ENCODE measurements around the gene UCHL1. TPM values are rescaled to one million over a fixed set of nuclear protein-coding genes. Genes with fewer than 3 reads are reported as not detected.

Gene UCHL1
- total RNA-seq, 2 experiments from 2014 or later: not detected

GRCh38 chr4:41285202-41285863 lies 28.6 kb downstream of the UCHL1 start:
- no peak overlapping the region for H3K27ac Mint-ChIP-seq
- H3K9me3 Mint-ChIP-seq: no peaks in the 10 kb centered on the region
- no peaks in the 10 kb centered on the region for H3K4me1 Mint-ChIP-seq
- no peaks in the 10 kb centered on the region for H3K27me3 Mint-ChIP-seq
- H3K4me3 Mint-ChIP-seq: no peak overlapping the region
- no peaks in the 10 kb centered on the region for H3K36me3 Mint-ChIP-seq (ENCODE audit: low read depth)
- CTCF ChIA-PET: no interaction called here
- DNase-seq: no peak
- POLR2A ChIA-PET: no interaction called here

DNA sequence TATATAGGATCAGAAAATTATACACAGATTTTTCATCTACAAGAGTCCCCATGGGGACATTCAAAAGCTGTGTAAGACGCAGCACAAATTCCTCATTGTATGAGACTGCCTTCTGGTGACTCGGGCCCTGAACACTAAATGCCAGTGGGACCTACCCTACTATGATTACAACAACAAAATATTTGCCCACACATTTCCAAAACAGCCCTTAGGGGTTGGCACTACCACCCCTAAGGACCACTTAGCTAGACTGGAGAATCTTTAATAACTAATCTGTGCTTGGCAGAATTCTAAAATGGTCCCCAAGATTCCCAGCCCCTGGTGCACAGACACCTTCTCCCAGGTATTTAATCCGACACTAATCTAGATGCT lies 29.1 kb downstream of the UCHL1 start:
- Mint-ChIP-seq H3K27me3 (no peaks in the 10 kb centered on the region), H3K4me3 (no peak overlapping the region), H3K4me1 (no peaks in the 10 kb centered on the region), H3K36me3 (ENCODE audit: low read depth) (no peaks in the 10 kb centered on the region), H3K9me3 (no peaks in the 10 kb centered on the region), H3K27ac (no peak overlapping the region)
- DNase-seq: no peak
- POLR2A ChIA-PET: no interaction called here
- CTCF ChIA-PET: no interaction called here

DNA sequence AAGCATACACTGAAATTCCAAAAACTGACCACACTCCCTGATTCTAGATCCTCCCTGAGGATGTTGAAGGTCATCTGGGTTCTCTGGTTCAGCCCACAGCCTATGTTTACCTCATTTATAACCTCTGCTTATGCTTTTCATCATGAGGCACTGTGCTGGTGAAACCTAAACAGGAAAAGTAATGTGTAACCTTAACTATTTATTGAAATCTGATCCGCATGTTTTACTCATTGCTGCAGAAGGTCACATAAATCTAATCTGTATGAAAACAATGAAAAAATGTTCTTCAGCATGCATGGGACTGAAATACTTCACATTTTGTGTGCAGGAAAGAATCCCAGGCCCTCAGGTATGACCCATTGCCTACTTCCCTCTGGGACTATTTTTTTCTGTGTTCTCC lies 30.3 kb downstream of the UCHL1 start:
- H3K36me3 Mint-ChIP-seq (ENCODE audit: low read depth): no peaks in the 10 kb centered on the region
- no peaks in the 10 kb centered on the region for H3K4me1 Mint-ChIP-seq
- no peaks in the 10 kb centered on the region for H3K9me3 Mint-ChIP-seq
- no peak for DNase-seq
- H3K4me3 Mint-ChIP-seq: no peak overlapping the region
- CTCF ChIA-PET: no interaction called here
- H3K27me3 Mint-ChIP-seq: no peaks in the 10 kb centered on the region
- no peak overlapping the region for H3K27ac Mint-ChIP-seq
- POLR2A ChIA-PET: no interaction called here

DNA sequence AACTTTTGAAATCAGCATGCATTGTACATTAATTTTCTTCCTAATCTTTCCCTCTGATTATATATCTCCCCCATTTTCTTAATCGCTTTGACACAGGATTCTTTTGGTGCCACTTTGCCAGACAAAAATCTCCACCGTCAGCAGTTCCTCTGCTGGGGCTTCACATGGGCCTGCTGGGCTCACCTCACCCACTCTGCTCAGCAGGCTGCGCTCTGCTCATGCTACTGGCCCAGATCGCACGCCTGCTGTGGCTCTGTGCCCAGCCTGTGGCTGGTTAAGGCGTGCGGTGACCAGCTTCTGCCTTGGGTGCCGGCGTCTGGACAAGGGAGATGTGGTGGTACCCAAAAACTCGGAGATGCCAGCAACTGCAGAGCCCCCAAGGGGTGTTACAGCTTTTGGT lies 31.1 kb downstream of the UCHL1 start:
- no peaks in the 10 kb centered on the region for H3K36me3 Mint-ChIP-seq (ENCODE audit: low read depth)
- no peak overlapping the region for H3K4me3 Mint-ChIP-seq
- H3K27ac Mint-ChIP-seq: no peak overlapping the region
- CTCF ChIA-PET: no interaction called here
- DNase-seq: no peak
- POLR2A ChIA-PET: no interaction called here
- H3K4me1 Mint-ChIP-seq: no peaks in the 10 kb centered on the region
- no peaks in the 10 kb centered on the region for H3K27me3 Mint-ChIP-seq
- H3K9me3 Mint-ChIP-seq: no peaks in the 10 kb centered on the region

DNA sequence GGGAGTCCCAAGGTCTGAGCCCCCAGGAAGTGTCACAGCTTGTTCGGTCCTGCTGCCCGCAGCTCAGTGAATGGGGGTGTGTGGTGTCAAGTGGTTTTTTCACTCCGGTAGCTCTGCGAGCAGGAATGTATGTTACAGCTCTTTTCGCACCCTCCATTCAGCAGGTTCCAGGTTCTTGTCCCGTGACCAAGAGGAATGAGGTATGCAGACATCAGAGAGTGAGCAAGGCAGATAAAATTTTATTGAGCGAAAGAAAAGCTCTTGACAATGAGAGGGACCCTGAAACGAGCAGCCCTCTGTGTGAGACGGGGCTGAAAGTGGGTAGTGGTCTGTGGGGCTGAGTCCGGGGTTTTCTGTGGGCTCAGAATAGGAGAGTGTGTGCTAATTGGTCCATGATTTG lies 31.5 kb downstream of the UCHL1 start:
- CTCF ChIA-PET: no interaction called here
- H3K36me3 Mint-ChIP-seq (ENCODE audit: low read depth): no peaks in the 10 kb centered on the region
- no peak for DNase-seq
- no peaks in the 10 kb centered on the region for H3K27me3 Mint-ChIP-seq
- no peak overlapping the region for H3K27ac Mint-ChIP-seq
- H3K4me1 Mint-ChIP-seq: no peaks in the 10 kb centered on the region
- no peak overlapping the region for H3K4me3 Mint-ChIP-seq
- peaks cover 3% of the 10 kb centered on the region for H3K9me3 Mint-ChIP-seq
- POLR2A ChIA-PET: no interaction called here

- no peaks in the 10 kb centered on the region for H3K36me3 Mint-ChIP-seq (ENCODE audit: low read depth)
- POLR2A ChIA-PET: no interaction called here
- no peaks in the 10 kb centered on the region for H3K4me1 Mint-ChIP-seq
- DNase-seq: no peak
- H3K4me3 Mint-ChIP-seq: no peak overlapping the region
- H3K9me3 Mint-ChIP-seq: peaks cover 12% of the 10 kb centered on the region
- no peak overlapping the region for H3K27ac Mint-ChIP-seq
- H3K27me3 Mint-ChIP-seq: no peaks in the 10 kb centered on the region
- CTCF ChIA-PET: no interaction called here
Measured at GRCh38 chr4:41290479-41290878, 33.8 kb downstream of the UCHL1 start.

DNA sequence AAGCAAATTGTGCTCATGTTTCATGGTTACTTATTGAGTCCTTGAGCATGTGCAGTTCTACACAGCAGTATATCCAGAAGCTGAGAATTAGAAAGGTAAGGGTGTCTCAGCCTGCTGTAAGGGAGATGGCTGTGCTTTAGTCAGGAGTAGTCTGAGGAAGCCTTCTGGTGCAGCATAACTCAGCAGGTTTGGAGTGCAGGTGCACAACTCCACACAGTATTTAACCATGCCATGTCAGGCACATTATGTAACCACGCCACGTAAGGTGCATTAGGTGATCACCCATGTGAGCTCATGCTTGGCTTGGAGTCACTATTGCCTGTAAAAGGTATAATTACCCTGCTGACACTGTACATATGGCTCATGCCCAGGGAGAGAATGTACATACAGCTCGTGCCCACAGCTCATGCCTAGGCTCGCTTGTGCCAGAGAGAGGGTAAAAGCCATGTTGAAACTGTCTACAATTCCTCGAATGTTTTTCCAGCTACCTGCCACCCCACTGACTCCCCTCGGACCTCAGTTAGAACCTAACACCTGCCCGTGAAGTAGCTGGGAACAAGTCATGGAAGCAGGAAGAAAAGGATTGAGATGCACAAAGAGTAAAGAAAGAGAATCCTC lies 37.8 kb downstream of the UCHL1 start:
- POLR2A ChIA-PET: no interaction called here
- no peaks in the 10 kb centered on the region for H3K4me1 Mint-ChIP-seq
- H3K27me3 Mint-ChIP-seq: no peaks in the 10 kb centered on the region
- CTCF ChIA-PET: interaction anchor here (1.2 kb wide), 1 partner anchor 25 kb away, joined by 3 read pairs; no protein-coding TSS in a partner anchor
- H3K9me3 Mint-ChIP-seq: peaks cover 14% of the 10 kb centered on the region
- no peak overlapping the region for H3K27ac Mint-ChIP-seq
- DNase-seq: no peak
- H3K4me3 Mint-ChIP-seq: no peak overlapping the region
- H3K36me3 Mint-ChIP-seq (ENCODE audit: low read depth): no peaks in the 10 kb centered on the region

- H3K4me1 Mint-ChIP-seq: no peaks in the 10 kb centered on the region
- no peak overlapping the region for H3K27ac Mint-ChIP-seq
- peaks cover 14% of the 10 kb centered on the region for H3K9me3 Mint-ChIP-seq
- no peaks in the 10 kb centered on the region for H3K36me3 Mint-ChIP-seq (ENCODE audit: low read depth)
- peaks cover 2% of the 10 kb centered on the region for H3K27me3 Mint-ChIP-seq
- no peak overlapping the region for H3K4me3 Mint-ChIP-seq
- POLR2A ChIA-PET: no interaction called here
- no peak for DNase-seq
- CTCF ChIA-PET: no interaction called here
Measured at GRCh38 chr4:41296995-41297394, 40.3 kb downstream of the UCHL1 start.

DNA sequence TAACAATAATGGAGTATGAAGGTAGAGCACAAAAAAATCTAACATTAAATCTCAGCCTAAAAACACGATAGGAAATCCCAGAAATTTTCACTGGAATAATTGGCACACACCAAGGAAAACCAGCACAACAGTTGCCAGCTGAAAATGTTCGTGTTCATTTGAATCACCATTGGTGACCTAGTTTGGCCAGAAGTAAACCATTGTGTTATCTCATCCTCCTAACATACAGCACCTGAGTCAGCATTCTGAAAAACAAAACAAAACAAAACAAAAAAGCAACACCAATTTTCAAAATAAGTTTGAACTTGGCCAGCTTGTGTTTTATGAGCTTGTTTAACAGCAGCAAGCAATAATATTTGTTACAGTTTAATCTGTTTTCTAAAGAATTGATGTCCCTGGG lies 41.1 kb downstream of the UCHL1 start:
- H3K27ac Mint-ChIP-seq: no peak overlapping the region
- H3K4me3 Mint-ChIP-seq: no peak overlapping the region
- no peaks in the 10 kb centered on the region for H3K36me3 Mint-ChIP-seq (ENCODE audit: low read depth)
- ChIA-PET POLR2A (no interaction called here), CTCF (no interaction called here)
- no peak for DNase-seq
- no peaks in the 10 kb centered on the region for H3K4me1 Mint-ChIP-seq
- peaks cover 14% of the 10 kb centered on the region for H3K9me3 Mint-ChIP-seq
- H3K27me3 Mint-ChIP-seq: peaks cover 2% of the 10 kb centered on the region

DNA sequence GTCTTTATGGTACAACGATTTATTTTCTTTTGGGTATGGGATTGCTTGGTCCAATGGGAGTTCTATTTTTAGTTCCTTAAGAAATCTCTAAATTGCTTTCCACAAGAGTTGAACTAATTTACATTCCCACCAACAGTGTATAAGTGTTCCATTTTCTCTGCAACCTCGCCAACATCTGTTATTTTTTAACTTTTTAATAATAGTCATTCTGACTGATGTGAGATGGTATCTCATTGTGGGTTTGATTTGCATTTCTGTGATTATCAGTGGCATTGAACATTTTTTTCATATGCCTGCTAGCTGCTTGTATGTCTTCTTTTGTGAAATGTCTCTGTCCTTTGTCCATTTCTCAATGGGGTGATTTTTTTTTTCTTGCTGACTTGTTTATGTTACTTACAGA lies 42.8 kb downstream of the UCHL1 start:
- POLR2A ChIA-PET: no interaction called here
- H3K4me1 Mint-ChIP-seq: no peaks in the 10 kb centered on the region
- CTCF ChIA-PET: no interaction called here

DNA sequence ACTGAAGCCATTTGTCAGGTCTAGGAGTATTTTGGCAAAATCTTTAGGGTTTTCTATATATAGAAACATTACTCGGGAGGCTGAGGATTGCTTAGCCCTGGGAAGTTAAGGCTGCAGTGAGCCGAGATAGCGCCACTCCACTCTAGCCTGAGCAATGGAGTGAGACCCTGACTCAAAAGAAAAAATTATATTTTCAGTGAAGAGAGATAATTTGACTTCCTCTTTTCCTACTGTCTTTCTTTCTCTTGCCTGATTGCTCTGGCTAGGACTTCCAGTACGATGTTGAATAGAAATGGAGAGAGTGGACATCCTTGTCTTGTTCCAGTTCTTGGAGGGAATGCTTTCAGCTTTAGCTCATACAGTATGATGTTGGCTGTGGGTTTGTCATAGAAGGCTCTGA lies 44.4 kb downstream of the UCHL1 start:
- no peak for DNase-seq
- Mint-ChIP-seq H3K4me1 (no peaks in the 10 kb centered on the region), H3K36me3 (ENCODE audit: low read depth) (no peaks in the 10 kb centered on the region), H3K4me3 (no peak overlapping the region), H3K27me3 (peaks cover 2% of the 10 kb centered on the region), H3K9me3 (no peaks in the 10 kb centered on the region), H3K27ac (no peak overlapping the region)
- POLR2A ChIA-PET: no interaction called here
- CTCF ChIA-PET: no interaction called here

More for the DNA sequence above, 42.8 kb downstream of the UCHL1 start:
- peaks cover 2% of the 10 kb centered on the region for H3K27me3 Mint-ChIP-seq
- DNase-seq: no peak
- H3K27ac Mint-ChIP-seq: no peak overlapping the region
- no peaks in the 10 kb centered on the region for H3K36me3 Mint-ChIP-seq (ENCODE audit: low read depth)
- no peak overlapping the region for H3K4me3 Mint-ChIP-seq
- peaks cover 8% of the 10 kb centered on the region for H3K9me3 Mint-ChIP-seq

GRCh38 chr4:41303372-41304118 lies 46.8 kb downstream of the UCHL1 start:
- CTCF ChIA-PET: no interaction called here
- H3K4me3 Mint-ChIP-seq: no peak overlapping the region
- POLR2A ChIA-PET: no interaction called here
- H3K4me1 Mint-ChIP-seq: no peaks in the 10 kb centered on the region
- H3K27me3 Mint-ChIP-seq: peaks cover 4% of the 10 kb centered on the region
- no peak for DNase-seq
- no peaks in the 10 kb centered on the region for H3K9me3 Mint-ChIP-seq
- no peaks in the 10 kb centered on the region for H3K36me3 Mint-ChIP-seq (ENCODE audit: low read depth)
- H3K27ac Mint-ChIP-seq: no peak overlapping the region

DNA sequence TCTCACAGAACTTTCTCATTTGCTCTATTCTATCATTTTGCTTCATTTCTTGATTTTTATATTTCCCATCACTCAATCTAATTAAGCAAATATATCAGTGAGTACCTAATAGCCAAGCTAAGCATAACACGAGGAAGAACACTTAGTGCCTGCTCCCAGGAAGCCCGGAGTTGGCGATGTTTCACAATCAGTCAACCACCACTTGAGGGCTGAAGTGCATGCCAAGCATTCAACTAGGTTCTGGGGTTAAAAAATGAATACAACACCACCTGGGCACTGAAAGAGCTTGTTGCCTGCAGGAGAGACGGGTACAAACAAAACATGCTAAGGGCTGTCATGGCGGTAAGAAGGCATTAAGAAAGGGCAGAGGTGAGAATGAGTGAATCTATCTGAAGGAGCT lies 47.5 kb downstream of the UCHL1 start:
- Mint-ChIP-seq H3K27me3 (peaks cover 4% of the 10 kb centered on the region), H3K4me1 (no peaks in the 10 kb centered on the region), H3K9me3 (no peaks in the 10 kb centered on the region), H3K4me3 (no peak overlapping the region), H3K27ac (no peak overlapping the region), H3K36me3 (ENCODE audit: low read depth) (no peaks in the 10 kb centered on the region)
- ChIA-PET CTCF (no interaction called here), POLR2A (no interaction called here)
- no peak for DNase-seq

DNA sequence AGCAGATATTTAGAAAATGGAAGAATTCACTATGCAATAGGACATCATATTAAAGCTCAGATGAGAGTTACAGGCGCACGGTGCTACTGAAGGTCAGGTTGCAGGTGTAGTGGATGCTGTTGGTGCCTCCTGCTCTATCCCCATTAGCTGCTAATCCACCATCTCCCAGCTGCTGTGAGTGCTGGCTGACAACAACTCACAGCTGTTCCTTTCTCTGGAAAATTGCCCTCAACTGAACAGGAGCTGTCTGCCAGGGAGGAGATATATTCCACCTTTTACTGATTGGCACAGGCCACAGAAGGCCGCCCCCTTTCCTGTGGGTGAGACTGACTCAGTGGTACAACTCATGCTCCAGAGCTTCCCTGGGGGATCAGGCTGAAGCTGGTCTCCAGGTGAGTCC lies 48.7 kb downstream of the UCHL1 start:
- Mint-ChIP-seq H3K4me3 (no peak overlapping the region), H3K27ac (no peak overlapping the region), H3K9me3 (no peaks in the 10 kb centered on the region), H3K36me3 (ENCODE audit: low read depth) (no peaks in the 10 kb centered on the region), H3K27me3 (peaks cover 4% of the 10 kb centered on the region), H3K4me1 (no peaks in the 10 kb centered on the region)
- CTCF ChIA-PET: interaction anchor here (0.6 kb wide), 2 partner anchors 237 to 378 kb away, joined by 4 to 5 read pairs; no protein-coding TSS in a partner anchor
- DNase-seq: no peak
- POLR2A ChIA-PET: no interaction called here

Measured in activated CD4-positive, alpha-beta T cell treated with anti-CD3 and anti-CD28 coated beads, Interleukin-2, amount 10 ng/mL, durations not matched to agents 7 days and 5 days (primary cell).